PFSK-1 (cell line): Measurements from ENCODE around the gene ARHGAP28.

ENCODE experiments used
- FOXP2 ChIP-seq: optimal IDR thresholded peaks from 2 replicates; pipeline ENCODE3; 2011; ENCODE audit warnings: borderline replicate concordance, control low read depth, inconsistent platforms; ENCODE audit not compliant: insufficient read depth; ENCODE audit errors: extremely low read length, extremely low read depth
- POLR2AphosphoS5 ChIP-seq: IDR thresholded peaks from 2 replicates; pipeline ENCODE4 v1.6.1; 2012; ENCODE audit warnings: low read depth, mild to moderate bottlenecking, control low read depth, low read length, moderate library complexity
- REST ChIP-seq, 2 experiments: IDR thresholded peaks; 2 replicates each; pipeline versions ENCODE4 v1.6.1 to v1.8.0; 2011 to 2012; ENCODE audit warnings: low read depth in 2 of 2, low read length in 2 of 2, control low read depth in 1 of 2, inconsistent platforms in 1 of 2, mild to moderate bottlenecking in 1 of 2, moderate library complexity in 1 of 2; ENCODE audit not compliant: insufficient read depth in 1 of 2
- SIN3A ChIP-seq: IDR thresholded peaks from 2 replicates; pipeline ENCODE4 v1.6.1; 2012; ENCODE audit warnings: mild to moderate bottlenecking, low read length, moderate library complexity, borderline replicate concordance; ENCODE audit not compliant: insufficient read depth
- TAF1 ChIP-seq: IDR thresholded peaks from 2 replicates; pipeline ENCODE4 v1.6.1; 2012; ENCODE audit warnings: low read length, control low read depth, borderline replicate concordance; ENCODE audit not compliant: insufficient read depth

The ARHGAP28 gene

GRCh38 chr18:6738622-6739021 lies 9.1 kb downstream of the ARHGAP28 start:
- no peak for TF ChIP-seq FOXP2
- no peak for TF ChIP-seq POLR2AphosphoS5
- no peak for TF ChIP-seq REST (IDR thresholded peaks at IDR 0.05; ENCODE audit: insufficient read depth in 1 of 2, low read depth in 2 of 2, low read length in 2 of 2)
- TF ChIP-seq TAF1, result no peak
- TF ChIP-seq SIN3A, result no peak

DNA sequence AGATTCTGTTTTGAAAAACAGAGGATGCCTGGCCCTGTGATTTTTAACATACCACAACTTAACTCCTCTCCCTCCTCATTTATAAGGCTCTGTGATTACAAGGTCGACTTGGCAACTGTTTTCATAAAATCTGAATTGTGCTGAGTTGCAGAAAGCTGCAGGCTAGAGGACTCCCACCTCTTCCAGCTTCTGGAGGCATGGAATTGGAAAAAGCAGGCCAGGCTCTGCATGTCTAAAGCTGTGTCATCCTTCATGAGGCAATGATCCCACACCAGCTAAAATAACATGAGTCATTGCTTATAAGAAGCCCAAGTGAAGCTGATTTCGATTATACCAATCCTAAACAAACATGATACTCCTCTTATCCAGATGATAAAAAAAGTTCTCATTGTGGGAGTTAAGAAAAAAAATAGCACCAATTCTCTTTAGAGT lies 11.7 kb downstream of the ARHGAP28 start:
- TF ChIP-seq SIN3A (no peak), FOXP2 (no peak), TAF1 (no peak), REST (IDR thresholded peaks at IDR 0.05; ENCODE audit: insufficient read depth in 1 of 2, low read depth in 2 of 2, low read length in 2 of 2) (no peak), POLR2AphosphoS5 (no peak)

DNA sequence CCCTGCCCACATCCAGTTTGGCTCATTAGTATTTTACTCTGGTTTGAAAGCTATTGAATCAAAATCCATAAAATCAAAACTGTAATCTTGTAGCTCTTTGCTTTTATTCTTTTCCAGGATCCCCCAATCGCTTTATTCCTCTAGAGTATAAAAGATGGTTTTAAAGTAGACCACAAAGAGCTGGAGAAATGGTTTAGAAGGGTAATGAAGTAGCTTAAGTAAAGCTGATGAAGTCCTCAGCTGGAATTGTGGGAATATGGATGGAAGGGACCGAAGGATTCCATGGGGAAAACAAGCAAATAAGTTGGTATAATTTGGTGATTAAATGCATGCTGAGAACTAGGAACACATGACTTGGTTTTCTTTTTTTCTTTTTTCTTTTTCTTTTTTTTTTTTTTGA lies 12.3 kb downstream of the ARHGAP28 start:
- TF ChIP-seq FOXP2 (no peak), POLR2AphosphoS5 (no peak), TAF1 (no peak), SIN3A (no peak), REST (IDR thresholded peaks at IDR 0.05; ENCODE audit: insufficient read depth in 1 of 2, low read depth in 2 of 2, low read length in 2 of 2) (no peak)

- no peak for TF ChIP-seq FOXP2
- no peak for TF ChIP-seq POLR2AphosphoS5
- TF ChIP-seq SIN3A, result no peak
- no peak for TF ChIP-seq TAF1
- TF ChIP-seq REST (IDR thresholded peaks at IDR 0.05; ENCODE audit: insufficient read depth in 1 of 2, low read depth in 2 of 2, low read length in 2 of 2), result no peak
These were observed 14.5 kb downstream of the ARHGAP28 start for GRCh38 chr18:6743999-6744398.

DNA sequence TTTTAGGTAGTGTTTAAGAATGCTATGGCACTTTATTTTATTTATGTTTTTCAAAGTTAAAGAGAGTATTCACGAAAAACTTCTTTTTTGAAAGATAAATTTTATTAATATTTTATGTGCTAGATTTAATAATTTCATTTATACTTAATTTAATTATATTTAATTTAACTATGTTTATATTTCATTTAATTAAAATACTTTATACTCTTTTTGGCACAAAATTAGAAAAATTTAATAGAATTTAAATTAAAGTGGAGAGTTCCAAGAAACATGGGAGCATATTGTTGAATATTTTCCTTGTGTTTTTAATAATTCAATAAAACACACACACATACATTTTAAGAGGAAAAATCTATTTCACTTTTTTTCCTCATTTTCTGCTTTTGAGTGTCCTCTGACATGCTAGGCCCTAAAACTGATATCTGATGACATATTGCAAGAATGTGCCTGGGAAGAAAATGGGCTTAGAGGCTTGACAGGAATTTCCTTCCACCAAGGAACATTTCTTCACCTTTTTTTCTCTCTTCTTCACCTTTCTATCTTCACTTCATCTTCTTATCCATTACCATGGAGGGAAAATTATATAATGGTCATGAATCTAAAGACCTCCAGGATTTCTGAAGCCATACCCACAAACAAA lies 15.4 kb downstream of the ARHGAP28 start:
- no peak for TF ChIP-seq FOXP2
- TF ChIP-seq TAF1, result no peak
- no peak for TF ChIP-seq POLR2AphosphoS5
- no peak for TF ChIP-seq SIN3A
- no peak for TF ChIP-seq REST (IDR thresholded peaks at IDR 0.05; ENCODE audit: insufficient read depth in 1 of 2, low read depth in 2 of 2, low read length in 2 of 2)
